SK-N-MC (cell line): ENCODE measurements around the gene ASH1L.

Experiments used
- EZH2 ChIP-seq: fragments of 200-600 bp; sonication (generic); IDR thresholded peaks from one replicate; pipeline ENCODE4 v1.6.1; 2017; ENCODE audit warnings: antibody characterized with exemption
- FOXP2 ChIP-seq: optimal IDR thresholded peaks from 2 replicates; pipeline ENCODE3; 2011; ENCODE audit warnings: mild to moderate bottlenecking, moderate library complexity; ENCODE audit not compliant: insufficient read depth; ENCODE audit errors: extremely low read length, control extremely low read depth
- POLR2AphosphoS5 ChIP-seq: IDR thresholded peaks from 2 replicates; pipeline ENCODE4 v1.6.1; 2012; ENCODE audit warnings: mild to moderate bottlenecking, low read depth, low read length, borderline replicate concordance

DNA sequence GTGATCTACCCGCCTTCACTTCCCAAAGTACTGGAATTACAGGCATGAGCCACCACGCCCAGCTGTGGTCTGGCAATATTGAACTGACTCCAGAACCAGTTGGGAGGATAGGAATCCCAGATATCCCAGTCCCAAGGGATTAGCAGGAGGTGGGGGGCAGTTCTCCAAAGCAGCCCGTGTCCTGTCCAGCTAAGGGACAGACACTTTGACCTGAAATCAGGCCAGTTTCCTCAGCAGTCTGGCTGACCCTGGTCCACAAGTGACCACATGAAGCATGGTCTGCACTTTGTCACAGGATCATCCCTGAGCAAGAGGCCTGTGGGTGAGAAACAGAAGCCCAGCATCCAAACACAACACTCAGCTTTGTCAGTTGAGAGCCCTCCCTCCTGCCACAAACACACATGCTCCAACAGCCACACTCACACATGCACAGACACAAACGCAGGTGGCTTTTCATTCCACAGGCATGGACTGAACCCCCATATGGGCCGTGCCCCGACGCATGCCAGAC, 256.7 kb downstream of the ASH1L start:
- TF ChIP-seq EZH2 = no peak
- TF ChIP-seq POLR2AphosphoS5 = no peak
- TF ChIP-seq FOXP2 = no peak
